ENCODE data around the gene EVL. TPM values are rescaled to one million over a fixed set of nuclear protein-coding genes. Genes with fewer than 3 reads are reported as not detected.
"Not testable (repeated sequence)": the region's sequence is repeated elsewhere in the genome, so short reads cannot be mapped to it uniquely, and the experiment has no call there.

The EVL gene
- total and polyA plus RNA-seq, 8 donors: 23.0 to 68.4 (median 41.3) TPM

DNA sequence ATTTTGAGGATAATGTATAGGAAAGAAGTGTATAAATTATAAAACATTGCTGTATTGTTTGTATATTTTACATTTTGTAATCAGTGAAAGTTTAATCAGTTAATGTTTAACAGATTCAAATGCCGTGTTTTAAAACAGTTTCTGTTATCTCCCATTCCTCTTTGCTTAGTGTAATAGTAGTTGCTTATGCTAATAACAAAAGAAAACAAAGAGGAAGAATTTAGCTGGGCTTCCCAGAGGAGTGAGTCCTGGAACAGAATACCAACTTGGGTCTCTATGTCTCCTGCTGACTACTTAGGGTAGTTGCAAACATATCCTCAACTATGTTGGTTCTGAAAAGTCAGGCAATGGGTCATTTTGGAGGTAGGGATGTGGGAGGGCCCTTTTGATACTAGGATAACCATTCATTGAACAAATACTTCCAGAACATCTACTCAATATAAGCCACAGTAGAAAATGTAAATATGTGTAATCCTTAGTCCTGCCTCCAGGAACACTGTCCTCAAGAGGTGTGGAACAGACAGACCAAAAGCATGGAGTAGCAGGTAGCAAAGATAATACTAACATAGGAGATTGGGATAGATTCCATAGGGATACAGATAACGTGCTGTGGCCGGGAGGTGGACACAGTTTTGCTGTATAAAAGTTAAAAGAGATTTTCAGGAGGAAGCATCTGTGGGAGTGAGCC is 36.1 kb upstream of the EVL start:
- TF ChIP-seq, protein P1, sequence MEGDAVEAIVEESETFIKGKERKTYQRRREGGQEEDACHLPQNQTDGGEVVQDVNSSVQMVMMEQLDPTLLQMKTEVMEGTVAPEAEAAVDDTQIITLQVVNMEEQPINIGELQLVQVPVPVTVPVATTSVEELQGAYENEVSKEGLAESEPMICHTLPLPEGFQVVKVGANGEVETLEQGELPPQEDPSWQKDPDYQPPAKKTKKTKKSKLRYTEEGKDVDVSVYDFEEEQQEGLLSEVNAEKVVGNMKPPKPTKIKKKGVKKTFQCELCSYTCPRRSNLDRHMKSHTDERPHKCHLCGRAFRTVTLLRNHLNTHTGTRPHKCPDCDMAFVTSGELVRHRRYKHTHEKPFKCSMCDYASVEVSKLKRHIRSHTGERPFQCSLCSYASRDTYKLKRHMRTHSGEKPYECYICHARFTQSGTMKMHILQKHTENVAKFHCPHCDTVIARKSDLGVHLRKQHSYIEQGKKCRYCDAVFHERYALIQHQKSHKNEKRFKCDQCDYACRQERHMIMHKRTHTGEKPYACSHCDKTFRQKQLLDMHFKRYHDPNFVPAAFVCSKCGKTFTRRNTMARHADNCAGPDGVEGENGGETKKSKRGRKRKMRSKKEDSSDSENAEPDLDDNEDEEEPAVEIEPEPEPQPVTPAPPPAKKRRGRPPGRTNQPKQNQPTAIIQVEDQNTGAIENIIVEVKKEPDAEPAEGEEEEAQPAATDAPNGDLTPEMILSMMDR (IDR thresholded peaks at IDR 0.05): no peak
- Histone ChIP-seq H3K27me3 (no peaks in the 10 kb centered on the region), H3K4me3 (no peak overlapping the region), H3K9me3 (no peaks in the 10 kb centered on the region), H3K4me1 (peaks cover 16 to 34% (median 24%) of the 10 kb centered on the region in 3 donors), H3K36me3 (no peaks in the 10 kb centered on the region), H3K27ac (no peak overlapping the region)
- ATAC-seq: peak; percentile 33 to 42 (median 40)
- intact Hi-C loops (cut with DNase I): no loop called here
- 43 to 49% methylated on average over 3 of the region's 3 CpGs for WGBS, 2 donors
- DNase-seq: no peak
- FAIRE-seq: no peak

- DNase-seq; H3K27ac ChIP-seq; H3K9me3 ChIP-seq; FAIRE-seq; ATAC-seq; intact Hi-C loops (cut with DNase I); H3K27me3 ChIP-seq; H3K4me3 ChIP-seq; H3K36me3 ChIP-seq: not testable (repeated sequence)
- WGBS, 2 donors: 82 to 87% methylated on average over 13 of the region's 13 CpGs
- peaks cover 16 to 32% (median 24%) of the 10 kb centered on the region in 3 donors for H3K4me1 ChIP-seq
These were observed 35.2 kb upstream of the EVL start for GRCh38 chr14:100030006-100030405.

GRCh38 chr14:100030452-100031153 is 34.6 kb upstream of the EVL start:
- TF ChIP-seq, protein P1 (IDR thresholded peaks at IDR 0.05): no peak
- FAIRE-seq: no peak
- DNase-seq: peak in 2 of 6 donors; percentile 8 to 13

GRCh38 chr14:100031506-100032281 is 33.5 kb upstream of the EVL start:
- peaks cover 16 to 31% (median 24%) of the 10 kb centered on the region in 3 donors for H3K4me1 ChIP-seq
- no peak for DNase-seq
- no peaks in the 10 kb centered on the region for H3K9me3 ChIP-seq
- no peaks in the 10 kb centered on the region for H3K27me3 ChIP-seq
- 77 to 80% methylated on average over 7 of the region's 7 CpGs for WGBS, 2 donors
- TF ChIP-seq, protein P1 (IDR thresholded peaks at IDR 0.05): no peak
- no peaks in the 10 kb centered on the region for H3K36me3 ChIP-seq
- ATAC-seq: peak in 3 of 4 donors; percentile 52 to 76 (median 60)
- H3K27ac ChIP-seq: no peak overlapping the region
- no peak overlapping the region for H3K4me3 ChIP-seq
- intact Hi-C loops (cut with DNase I): no loop called here
- no peak for FAIRE-seq

More at GRCh38 chr14:100030452-100031153, 34.6 kb upstream of the EVL start:
- Histone ChIP-seq H3K4me3 (no peak overlapping the region), H3K36me3 (no peaks in the 10 kb centered on the region), H3K4me1 (peaks cover 16 to 31% (median 24%) of the 10 kb centered on the region in 3 donors), H3K27me3 (no peaks in the 10 kb centered on the region), H3K9me3 (no peaks in the 10 kb centered on the region), H3K27ac (no peak overlapping the region)
- 42 to 51% methylated on average over 7 of the region's 7 CpGs for WGBS, 2 donors
- intact Hi-C loops (cut with DNase I): no loop called here
- ATAC-seq: peak; percentile 70 to 80 (median 74)

GRCh38 chr14:100032738-100033137 is 32.5 kb upstream of the EVL start:
- no peaks in the 10 kb centered on the region for H3K9me3 ChIP-seq
- DNase-seq: no peak
- TF ChIP-seq, protein P1 (IDR thresholded peaks at IDR 0.05): no peak
- H3K27me3 ChIP-seq: no peaks in the 10 kb centered on the region
- H3K27ac ChIP-seq: no peak overlapping the region
- H3K4me1 ChIP-seq: peaks cover 16 to 31% (median 24%) of the 10 kb centered on the region in 3 donors
- intact Hi-C loops (cut with DNase I): no loop called here
- no peaks in the 10 kb centered on the region for H3K36me3 ChIP-seq
- WGBS, 2 donors: 93% methylated on average over 1 of the region's 1 CpG
- H3K4me3 ChIP-seq: no peak overlapping the region
- no peak for ATAC-seq
- no peak for FAIRE-seq
